Neuronal stem cell (in vitro differentiated cells): ENCODE results near the gene UNC13D.

ENCODE experiments used
- DNase-seq: peaks from one replicate; pipeline ENCODE4 v3.0.0-alpha.2; 2013; ENCODE audit warnings: low spot score
- H2AFZ ChIP-seq: one replicate; pipeline ENCODE4 v1.6.1; 2013; ENCODE audit warnings: mild to moderate bottlenecking, low read length, inconsistent platforms
- H2AK5ac ChIP-seq: 2 replicates; pipeline ENCODE4 v1.6.1; 2013; ENCODE audit warnings: low read depth, mild to moderate bottlenecking, inconsistent platforms, low read length, moderate library complexity, mixed read lengths
- H2BK120ac ChIP-seq: 2 replicates; pipeline ENCODE4 v1.6.1; 2013; ENCODE audit warnings: low read depth, mild to moderate bottlenecking, inconsistent platforms, low read length, moderate library complexity, mixed read lengths
- H2BK12ac ChIP-seq: one replicate; pipeline ENCODE4 v1.6.1; 2013; ENCODE audit warnings: low read length, inconsistent platforms
- H2BK15ac ChIP-seq: 2 replicates; pipeline ENCODE4 v1.6.1; 2013; ENCODE audit warnings: mild to moderate bottlenecking, low read length, inconsistent platforms, mixed read lengths
- H2BK5ac ChIP-seq: one replicate; pipeline ENCODE4 v1.6.1; 2013; ENCODE audit warnings: inconsistent platforms, mild to moderate bottlenecking, low read length, moderate library complexity
- H3K14ac ChIP-seq: one replicate; pipeline ENCODE4 v1.6.1; 2013; ENCODE audit warnings: low read length, inconsistent platforms
- H3K18ac ChIP-seq: 2 replicates; pipeline ENCODE4 v1.6.1; 2013; ENCODE audit warnings: low read length, inconsistent platforms
- H3K23ac ChIP-seq: 2 replicates; pipeline ENCODE4 v1.6.1; 2013; ENCODE audit warnings: low read depth, mild to moderate bottlenecking, mixed read lengths, low read length, inconsistent platforms; ENCODE audit not compliant: poor library complexity
- H3K27ac ChIP-seq: replicated peaks from 3 replicates; pipeline ENCODE4 v1.5.1; 2013; ENCODE audit warnings: low read length, inconsistent platforms
- H3K27me3 ChIP-seq, 3 experiments: 2 replicates each; pipeline ENCODE4 v1.6.1; 2013; ENCODE audit warnings: low read length in 3 of 3, mild to moderate bottlenecking in 2 of 3, inconsistent platforms in 1 of 3, low read depth in 1 of 3, mixed read lengths in 1 of 3, moderate library complexity in 1 of 3; ENCODE audit not compliant: control insufficient read depth in 3 of 3, insufficient read depth in 3 of 3
- H3K36me3 ChIP-seq, 2 donors: replicated peaks in 1 of 2; 2 replicates each; pipeline ENCODE4 v1.6.1; 2013; ENCODE audit warnings: low read length in 2 of 2; ENCODE audit not compliant: control insufficient read depth in 2 of 2, insufficient read depth in 2 of 2
- H3K4ac ChIP-seq: 2 replicates; pipeline ENCODE4 v1.6.1; 2013; ENCODE audit warnings: inconsistent platforms, mild to moderate bottlenecking, low read length, moderate library complexity
- H3K4me1 ChIP-seq, 2 donors: 1 replicate in 1 of 2; 2 replicates in 1 of 2; pipeline ENCODE4 v1.6.1; 2013; ENCODE audit warnings: low read length in 2 of 2, low read depth in 1 of 2; ENCODE audit not compliant: control insufficient read depth in 2 of 2, insufficient read depth in 1 of 2
- H3K4me2 ChIP-seq: one replicate; pipeline ENCODE4 v1.6.1; 2013; ENCODE audit warnings: mild to moderate bottlenecking, low read length, inconsistent platforms; ENCODE audit not compliant: insufficient read depth, poor library complexity, severe bottlenecking
- H3K4me3 ChIP-seq, 2 donors: 2 replicates each; pipeline ENCODE4 v1.5.1; 2013; ENCODE audit warnings: low read length in 2 of 2, mild to moderate bottlenecking in 2 of 2, inconsistent platforms in 1 of 2, moderate library complexity in 1 of 2
- H3K79me1 ChIP-seq: one replicate; pipeline ENCODE4 v1.6.1; 2013; ENCODE audit warnings: low read depth, mild to moderate bottlenecking, inconsistent platforms, low read length, moderate library complexity
- H3K9ac ChIP-seq: one replicate; pipeline ENCODE4 v1.6.1; 2013; ENCODE audit warnings: mild to moderate bottlenecking, low read depth, low read length, inconsistent platforms; ENCODE audit not compliant: poor library complexity
- H3K9me3 ChIP-seq, 2 donors: replicated peaks in 1 of 2; 2 replicates each; pipeline versions ENCODE3 to v1.6.1; 2013; ENCODE audit warnings: low read length in 2 of 2, mild to moderate bottlenecking in 2 of 2, inconsistent platforms in 1 of 2, low read depth in 1 of 2, mixed read lengths in 1 of 2, moderate library complexity in 1 of 2; ENCODE audit not compliant: control insufficient read depth in 2 of 2, insufficient read depth in 1 of 2
- H4K8ac ChIP-seq: one replicate; pipeline ENCODE4 v1.6.1; 2013; ENCODE audit warnings: low read depth, mild to moderate bottlenecking, inconsistent platforms, low read length, moderate library complexity
- H4K91ac ChIP-seq: one replicate; pipeline ENCODE4 v1.6.1; 2013; ENCODE audit warnings: low read length, low read depth, mild to moderate bottlenecking, inconsistent platforms; ENCODE audit not compliant: poor library complexity
- WGBS, 2 donors: extraction: QIAGEN DNeasy Blood & Tissue Kit; methylation state at CpG; one replicate each; pipeline ENCODE4 v1.1.7; 2013; ENCODE audit warnings: missing lambda C conversion rate in 2 of 2, mixed read lengths in 1 of 2; ENCODE audit not compliant: insufficient read length in 2 of 2, insufficient replicate concordance in 1 of 2; ENCODE audit errors: extremely low coverage in 2 of 2; 5-methylcytosine and 5-hydroxymethylcytosine counted together

Gene UNC13D

DNA sequence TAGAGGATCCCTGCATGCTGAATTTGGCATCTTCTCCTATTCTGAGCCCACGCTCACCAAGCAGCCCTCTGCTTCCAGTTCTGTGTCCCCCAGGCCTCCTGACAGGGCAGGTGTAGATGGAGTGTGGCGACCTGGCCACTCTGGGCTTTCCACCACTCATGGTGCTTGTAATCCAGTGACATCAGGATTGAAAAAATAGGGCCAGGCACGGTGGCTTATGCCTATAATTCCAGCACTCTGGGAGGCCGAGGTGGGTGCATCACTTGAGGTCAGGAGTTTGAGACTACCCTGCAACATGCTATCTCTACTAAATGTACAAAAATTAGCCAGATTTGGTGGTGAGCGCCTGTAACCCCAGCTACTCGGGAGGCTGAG, 30.2 kb downstream of the UNC13D start:
- Histone ChIP-seq H3K14ac (no peak overlapping the region), H3K23ac (no peak overlapping the region), H3K4me3 (no peak overlapping the region), H2BK12ac (no peak overlapping the region), H3K4me2 (no peak overlapping the region), H3K27ac (no peak overlapping the region), H3K79me1 (peaks cover 25% of the 10 kb centered on the region), H4K8ac (peak overlapping the region; percentile 65), H4K91ac (no peak overlapping the region), H3K9ac (peak overlapping the region; percentile 44), H3K27me3 (no peaks in the 10 kb centered on the region), H2BK5ac (no peak overlapping the region), H2BK120ac (no peak overlapping the region), H3K4me1 (peaks cover 0 to 5% of the 10 kb centered on the region in 2 donors), H2AFZ (no peak overlapping the region), H2AK5ac (no peak overlapping the region), H3K18ac (no peak overlapping the region), H3K9me3 (peaks cover 0 to 2% of the 10 kb centered on the region in 2 donors), H3K36me3 (peaks cover 76 to 97% of the 10 kb centered on the region in 2 donors), H3K4ac (no peak overlapping the region), H2BK15ac (no peak overlapping the region)
- no peak for DNase-seq
- no CpG with 5 or more reads among the region's 6 CpGs for WGBS, 2 donors

DNA sequence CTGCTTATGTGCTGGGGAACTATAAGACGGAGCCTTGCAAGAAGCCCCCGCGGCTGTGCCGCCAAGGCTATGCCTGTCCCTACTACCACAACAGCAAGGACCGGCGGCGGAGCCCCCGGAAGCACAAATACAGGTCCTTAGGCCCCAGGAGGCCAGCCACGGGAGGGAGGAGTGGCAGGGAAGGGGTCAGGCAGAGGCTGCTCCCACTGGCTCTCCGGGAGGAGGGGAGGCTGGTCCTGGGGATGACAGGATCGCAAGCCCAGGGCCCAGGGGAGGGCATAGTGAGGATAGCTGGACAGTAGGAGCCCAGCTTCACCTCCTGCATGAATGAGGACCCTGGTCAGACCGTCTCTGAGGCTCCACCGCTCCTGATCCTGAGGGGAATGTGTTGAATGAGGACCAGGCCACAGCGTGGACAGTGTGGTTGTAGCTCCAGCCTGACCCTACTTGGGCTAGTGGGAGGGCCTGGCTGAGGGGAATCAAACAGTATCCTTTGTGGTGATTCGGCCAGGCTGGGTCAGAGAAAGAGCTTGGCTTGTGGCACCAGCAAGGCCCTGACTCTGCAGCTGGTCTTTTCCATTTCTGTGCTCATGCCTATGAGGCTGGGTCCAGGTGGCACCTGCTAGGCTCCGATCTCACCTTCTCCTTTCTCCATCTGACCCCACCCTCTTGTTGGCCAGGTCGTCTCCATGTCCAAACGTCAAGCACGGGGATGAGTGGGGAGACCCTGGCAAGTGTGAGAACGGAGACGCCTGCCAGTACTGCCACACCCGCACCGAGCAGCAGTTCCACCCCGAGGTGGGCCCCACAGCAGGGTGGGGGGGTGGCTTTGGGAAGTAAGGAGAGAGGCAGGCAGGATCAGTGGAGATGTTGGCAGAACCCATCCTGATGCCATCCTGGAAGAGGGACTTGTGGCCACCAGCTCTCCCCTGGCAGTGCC, 30.9 kb downstream of the UNC13D start:
- peaks cover 25% of the 10 kb centered on the region for H3K79me1 ChIP-seq
- peaks cover 0 to 5% of the 10 kb centered on the region in 2 donors for H3K4me1 ChIP-seq
- DNase-seq, result no peak
- no peak overlapping the region for H3K18ac ChIP-seq
- H3K4me2 ChIP-seq, result no peak overlapping the region
- H2BK12ac ChIP-seq, result no peak overlapping the region
- no peak overlapping the region for H2AFZ ChIP-seq
- H3K9me3 ChIP-seq, result peaks cover 0 to 2% of the 10 kb centered on the region in 2 donors
- H3K4me3 ChIP-seq, result no peak overlapping the region
- no peak overlapping the region for H2BK5ac ChIP-seq
- no peak overlapping the region for H2AK5ac ChIP-seq
- no peak overlapping the region for H4K91ac ChIP-seq
- WGBS, 2 donors, result no CpG with 5 or more reads among the region's 24 CpGs
- H2BK15ac ChIP-seq, result no peak overlapping the region
- no peak overlapping the region for H3K4ac ChIP-seq
- H3K23ac ChIP-seq, result no peak overlapping the region
- no peak overlapping the region for H3K27ac ChIP-seq
- H3K27me3 ChIP-seq, result no peaks in the 10 kb centered on the region
- peak overlapping the region; percentile 65 for H4K8ac ChIP-seq
- peak overlapping the region; percentile 44 for H3K9ac ChIP-seq
- peaks cover 70 to 95% of the 10 kb centered on the region in 2 donors for H3K36me3 ChIP-seq
- no peak overlapping the region for H3K14ac ChIP-seq
- no peak overlapping the region for H2BK120ac ChIP-seq

DNA sequence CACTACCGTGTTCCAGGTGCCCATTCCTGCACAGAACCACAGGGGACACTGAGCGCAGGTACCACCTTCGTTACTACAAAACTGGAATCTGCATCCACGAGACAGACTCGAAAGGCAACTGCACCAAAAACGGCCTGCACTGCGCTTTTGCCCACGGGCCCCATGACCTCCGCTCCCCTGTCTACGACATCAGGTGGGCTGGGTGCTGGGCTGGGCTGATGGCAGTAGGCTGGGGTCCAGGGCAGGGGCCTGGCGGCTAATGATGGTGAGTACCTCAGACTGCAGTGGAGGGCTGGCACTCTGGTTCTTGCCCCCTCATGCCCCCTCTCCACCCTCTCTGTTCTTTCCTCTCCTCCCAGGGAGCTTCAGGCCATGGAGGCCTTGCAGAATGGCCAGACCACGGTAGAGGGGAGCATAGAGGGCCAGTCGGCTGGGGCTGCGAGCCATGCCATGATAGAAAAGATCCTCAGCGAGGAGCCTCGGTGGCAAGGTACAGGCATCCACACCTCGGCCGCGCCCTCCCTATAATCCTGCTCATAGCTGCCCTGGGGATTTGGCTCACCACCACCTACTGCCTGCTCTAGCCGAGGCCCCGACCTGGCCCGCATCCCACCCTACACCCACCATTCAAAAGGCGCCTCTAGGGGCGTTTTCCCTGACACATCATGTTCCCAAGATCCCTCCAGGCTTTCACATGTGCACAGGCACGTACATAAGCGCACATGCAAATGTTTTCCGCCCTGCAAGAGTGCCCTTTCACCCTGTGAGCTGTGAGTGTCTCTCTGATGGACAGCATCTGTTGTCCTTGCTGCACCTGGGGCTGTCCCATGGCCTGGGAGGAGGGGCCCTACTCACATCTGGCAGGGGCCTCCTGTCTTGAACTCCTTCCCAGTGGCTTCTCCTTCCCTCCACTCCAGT, 31.8 kb downstream of the UNC13D start:
- H2BK5ac ChIP-seq, result peak overlapping the region; percentile 17
- H3K14ac ChIP-seq, result no peak overlapping the region
- peaks cover 60 to 93% of the 10 kb centered on the region in 2 donors for H3K36me3 ChIP-seq
- H2BK15ac ChIP-seq, result no peak overlapping the region
- H3K23ac ChIP-seq, result peak overlapping the region; percentile 52
- DNase-seq, result no peak
- H3K4me2 ChIP-seq, result no peak overlapping the region
- peaks cover 0 to 5% of the 10 kb centered on the region in 2 donors for H3K4me1 ChIP-seq
- no peak overlapping the region for H2BK120ac ChIP-seq
- H3K27me3 ChIP-seq, result no peaks in the 10 kb centered on the region
- H3K79me1 ChIP-seq, result peaks cover 25% of the 10 kb centered on the region
- H2AFZ ChIP-seq, result no peak overlapping the region
- H3K9me3 ChIP-seq, result peaks cover 0 to 2% of the 10 kb centered on the region in 2 donors
- H3K27ac ChIP-seq, result no peak overlapping the region
- peak overlapping the region in 1 of 2 donors; percentile 62 for H3K4me3 ChIP-seq
- no peak overlapping the region for H4K91ac ChIP-seq
- H3K4ac ChIP-seq, result no peak overlapping the region
- no peak overlapping the region for H4K8ac ChIP-seq
- no peak overlapping the region for H2BK12ac ChIP-seq
- peak overlapping the region; percentile 60 for H3K9ac ChIP-seq
- no CpG with 5 or more reads among the region's 27 CpGs for WGBS, 2 donors
- no peak overlapping the region for H2AK5ac ChIP-seq
- H3K18ac ChIP-seq, result no peak overlapping the region
